ENCODE results near the gene TCERG1L.
"Not testable (repeated sequence)": the region's sequence is repeated elsewhere in the genome, so short reads cannot be mapped to it uniquely, and the experiment has no call there.

Gene TCERG1L

GRCh38 chr10:131141645-131142516 is 169.6 kb downstream of the TCERG1L start:
- TF ChIP-seq CTCF (conservative IDR thresholded peaks at IDR 0.05; ENCODE audit: control insufficient read depth, insufficient read depth, low read depth, low read length) = no peak
- no peak overlapping the region for H3K4me3 ChIP-seq (ENCODE audit: control insufficient read depth, low read depth, low read length)

GRCh38 chr10:131141207-131141606 is 170.3 kb downstream of the TCERG1L start:
- TF ChIP-seq CTCF (conservative IDR thresholded peaks at IDR 0.05; ENCODE audit: control insufficient read depth, insufficient read depth, low read depth, low read length) = no peak
- no peak for DNase-seq (ENCODE audit: low read depth)
- H3K4me3 ChIP-seq (ENCODE audit: control insufficient read depth, low read depth, low read length) = no peak overlapping the region

More at GRCh38 chr10:131141645-131142516, 169.6 kb downstream of the TCERG1L start:
- DNase-seq (ENCODE audit: low read depth) = no peak

DNA sequence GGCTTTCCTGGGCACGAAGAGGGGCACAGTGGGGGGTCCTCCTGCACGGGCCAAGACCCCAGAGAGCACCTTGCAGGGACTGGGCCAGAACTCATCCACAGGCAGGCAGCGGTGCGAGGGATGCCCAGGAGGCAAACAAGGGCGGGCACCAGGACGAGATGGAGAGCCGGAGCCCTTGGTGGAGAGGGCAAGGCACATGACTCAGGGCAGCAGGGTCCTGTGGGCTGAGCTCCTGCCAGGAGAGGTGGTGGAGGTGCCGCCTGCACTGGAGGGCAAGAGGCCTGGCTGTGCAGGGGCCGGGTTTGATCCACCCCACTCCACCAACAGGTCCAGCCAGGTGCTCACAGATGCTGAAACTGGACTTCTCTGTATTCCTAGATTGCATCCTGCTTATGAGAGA is 170.9 kb downstream of the TCERG1L start:
- H3K4me3 ChIP-seq (ENCODE audit: control insufficient read depth, low read depth, low read length) = no peak overlapping the region
- DNase-seq (ENCODE audit: low read depth) = no peak
- no peak for TF ChIP-seq CTCF (conservative IDR thresholded peaks at IDR 0.05; ENCODE audit: control insufficient read depth, insufficient read depth, low read depth, low read length)

DNA sequence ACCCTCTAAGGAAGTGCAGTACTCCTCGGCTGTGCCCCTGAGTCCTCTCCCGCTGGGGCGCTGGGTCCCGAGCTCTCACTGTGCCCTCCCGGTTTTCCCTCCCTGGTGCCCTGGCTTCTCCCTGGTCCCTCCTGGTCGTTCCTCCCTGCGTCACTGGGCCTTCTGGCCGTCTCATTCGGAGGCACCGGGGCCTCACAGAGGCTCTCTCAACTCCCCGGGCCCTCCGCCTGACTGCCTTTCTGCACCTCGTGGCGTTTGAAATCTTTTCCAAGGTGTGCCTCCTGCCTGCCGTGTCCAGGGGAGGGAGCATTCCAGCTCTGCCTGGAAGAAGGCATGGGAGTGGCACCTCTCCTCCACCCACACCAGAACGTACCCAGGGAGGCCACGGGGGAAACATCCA is 174.3 kb downstream of the TCERG1L start:
- DNase-seq (ENCODE audit: low read depth) = no peak
- no peak for TF ChIP-seq CTCF (conservative IDR thresholded peaks at IDR 0.05; ENCODE audit: control insufficient read depth, insufficient read depth, low read depth, low read length)
- H3K4me3 ChIP-seq (ENCODE audit: control insufficient read depth, low read depth, low read length) = no peak overlapping the region

DNA sequence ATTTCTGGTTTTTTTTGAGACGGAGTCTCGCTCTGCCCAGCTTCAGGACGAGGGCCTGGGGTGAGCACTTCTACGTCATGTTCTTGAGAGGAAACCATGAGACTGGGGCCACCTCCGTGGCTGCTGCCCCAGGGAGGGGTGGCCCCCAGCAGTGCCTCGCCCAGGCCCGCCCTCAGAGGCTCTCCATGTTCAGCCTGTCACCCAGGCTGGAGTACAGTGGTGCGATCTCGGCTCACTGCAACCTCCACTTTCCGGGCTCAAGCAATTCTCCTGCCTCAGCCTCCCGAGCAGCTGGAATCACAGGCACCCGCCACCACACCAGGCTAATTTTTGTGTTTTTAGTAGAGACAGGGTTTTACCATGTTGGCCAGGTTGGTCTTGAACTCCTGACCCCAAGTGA is 175.2 kb downstream of the TCERG1L start:
- DNase-seq (ENCODE audit: low read depth); H3K4me3 ChIP-seq (ENCODE audit: control insufficient read depth, low read depth, low read length): not testable (repeated sequence)

DNA sequence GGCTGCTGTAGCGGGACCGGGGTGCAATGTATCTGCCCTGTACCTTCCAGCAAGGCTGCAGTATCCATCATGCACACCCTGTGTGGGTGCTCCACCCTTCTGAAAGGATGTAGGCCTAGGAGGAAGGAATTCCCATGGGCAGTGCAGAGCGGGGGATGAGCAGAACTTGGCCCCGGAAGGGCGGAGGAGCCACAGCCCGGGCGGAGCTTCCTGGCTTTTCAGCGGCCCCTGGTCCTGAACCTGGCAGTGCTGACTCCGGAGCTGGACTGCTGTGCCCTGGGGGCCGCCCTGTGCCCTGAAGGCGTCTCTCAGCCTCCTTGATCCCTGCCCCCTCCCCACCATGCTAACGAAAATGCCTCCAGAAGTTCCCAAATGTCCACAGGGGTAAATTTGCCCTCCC is 175.8 kb downstream of the TCERG1L start:
- no peak overlapping the region for H3K4me3 ChIP-seq (ENCODE audit: control insufficient read depth, low read depth, low read length)
- no peak for TF ChIP-seq CTCF (conservative IDR thresholded peaks at IDR 0.05; ENCODE audit: control insufficient read depth, insufficient read depth, low read depth, low read length)
- no peak for DNase-seq (ENCODE audit: low read depth)

DNA sequence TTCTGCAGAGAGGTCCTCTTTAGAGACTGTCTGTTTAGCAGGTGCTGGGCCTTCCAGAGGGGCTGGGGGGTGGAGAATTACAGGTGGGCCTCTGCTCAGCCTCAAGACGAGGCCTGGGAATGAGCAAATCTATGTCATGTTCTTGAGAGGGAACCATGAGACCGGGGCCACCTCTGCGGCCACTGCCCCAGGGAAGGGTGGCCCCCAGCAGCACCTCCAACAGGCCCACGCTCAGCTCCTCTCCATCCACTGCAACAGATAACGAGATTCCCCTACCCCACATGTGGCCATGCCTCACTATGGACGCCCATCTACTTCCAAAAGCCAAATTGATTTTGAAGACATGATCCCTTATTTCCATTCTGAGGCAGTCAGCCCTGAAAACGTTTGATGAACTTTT is 176.9 kb downstream of the TCERG1L start:
- no peak for TF ChIP-seq CTCF (conservative IDR thresholded peaks at IDR 0.05; ENCODE audit: control insufficient read depth, insufficient read depth, low read depth, low read length)
- H3K4me3 ChIP-seq (ENCODE audit: control insufficient read depth, low read depth, low read length) = no peak overlapping the region
- no peak for DNase-seq (ENCODE audit: low read depth)

Data from fibroblast of mammary gland (primary cell).